Activated CD8-positive, alpha-beta T cell treated with anti-CD3 and anti-CD28 coated beads for 36 hours (primary cell): ENCODE results near the gene CDC5L. TPM values are rescaled to one million over a fixed set of nuclear protein-coding genes. Genes with fewer than 3 reads are reported as not detected.

Experiments
- ATAC-seq: fragments of 200-7000 bp; cut with Tn5 transposase; one replicate; pipeline ENCODE4 v1.10.0; 2021; ENCODE audit warnings: mild to moderate bottlenecking, moderate library complexity
- CTCF ChIA-PET: fragments of 350-600 bp; sonication (Branson Sonifier 250); formaldehyde crosslinking; loops from one replicate; lab custom pipeline; 2021; ENCODE audit warnings: antibody characterized with exemption; lab: Charles Lee
- POLR2A ChIA-PET: fragments of 350-600 bp; sonication (Branson Sonifier 250); formaldehyde crosslinking; loops from one replicate; lab custom pipeline; 2021; ENCODE audit warnings: antibody characterized with exemption; lab: Charles Lee
- DNase-seq: peaks from one replicate; pipeline ENCODE4 v3.0.0-alpha.2; 2020
- H3K27ac Mint-ChIP-seq: one replicate; pipeline ENCODE4 v1.8.0; 2021; ENCODE audit warnings: mild to moderate bottlenecking, mixed read lengths
- H3K27me3 Mint-ChIP-seq: one replicate; pipeline ENCODE4 v1.8.0; 2021; ENCODE audit warnings: mixed read lengths
- H3K36me3 Mint-ChIP-seq: one replicate; pipeline ENCODE4 v1.8.0; 2021; ENCODE audit warnings: low read depth, mixed read lengths
- H3K4me1 Mint-ChIP-seq: one replicate; pipeline ENCODE4 v1.8.0; 2021; ENCODE audit warnings: low read depth, mixed read lengths
- H3K4me3 Mint-ChIP-seq: one replicate; pipeline ENCODE4 v1.8.0; 2021; ENCODE audit warnings: mild to moderate bottlenecking, moderate library complexity, mixed read lengths
- H3K9me3 Mint-ChIP-seq: one replicate; pipeline ENCODE4 v1.8.0; 2021; ENCODE audit warnings: mixed read lengths
- intact Hi-C: fragments of 100-400 bp; cut with micrococcal nuclease; formaldehyde crosslinking; loops from one replicate; pipeline ENCODE4 v1.10.0; 2022
- total RNA-seq, 2 experiments: library from RNA; stranded (reverse); gene quantifications; one replicate each; pipeline ENCODE4 v1.2.3, GENCODE V29; 2021
- TF ChIP-seq, protein P1 (sequence below): fragments of 200-600 bp; IDR thresholded peaks from one replicate; pipeline ENCODE4 v1.8.0; 2022; ENCODE audit warnings: antibody characterized with exemption, mild to moderate bottlenecking

Gene CDC5L
- total RNA-seq, 2 experiments from 2014 or later: 20.4 to 21.4 TPM

GRCh38 chr6:44352259-44352658 lies 35.2 kb upstream of the CDC5L start:
- ATAC-seq: no peak
- TF ChIP-seq, protein P1, sequence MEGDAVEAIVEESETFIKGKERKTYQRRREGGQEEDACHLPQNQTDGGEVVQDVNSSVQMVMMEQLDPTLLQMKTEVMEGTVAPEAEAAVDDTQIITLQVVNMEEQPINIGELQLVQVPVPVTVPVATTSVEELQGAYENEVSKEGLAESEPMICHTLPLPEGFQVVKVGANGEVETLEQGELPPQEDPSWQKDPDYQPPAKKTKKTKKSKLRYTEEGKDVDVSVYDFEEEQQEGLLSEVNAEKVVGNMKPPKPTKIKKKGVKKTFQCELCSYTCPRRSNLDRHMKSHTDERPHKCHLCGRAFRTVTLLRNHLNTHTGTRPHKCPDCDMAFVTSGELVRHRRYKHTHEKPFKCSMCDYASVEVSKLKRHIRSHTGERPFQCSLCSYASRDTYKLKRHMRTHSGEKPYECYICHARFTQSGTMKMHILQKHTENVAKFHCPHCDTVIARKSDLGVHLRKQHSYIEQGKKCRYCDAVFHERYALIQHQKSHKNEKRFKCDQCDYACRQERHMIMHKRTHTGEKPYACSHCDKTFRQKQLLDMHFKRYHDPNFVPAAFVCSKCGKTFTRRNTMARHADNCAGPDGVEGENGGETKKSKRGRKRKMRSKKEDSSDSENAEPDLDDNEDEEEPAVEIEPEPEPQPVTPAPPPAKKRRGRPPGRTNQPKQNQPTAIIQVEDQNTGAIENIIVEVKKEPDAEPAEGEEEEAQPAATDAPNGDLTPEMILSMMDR: no peak
- Mint-ChIP-seq H3K36me3 (no peaks in the 10 kb centered on the region), H3K27ac (no peak overlapping the region), H3K4me1 (no peaks in the 10 kb centered on the region), H3K27me3 (no peaks in the 10 kb centered on the region), H3K9me3 (no peaks in the 10 kb centered on the region), H3K4me3 (no peak overlapping the region)
- intact Hi-C loops: no loop called here
- POLR2A ChIA-PET: no interaction called here
- CTCF ChIA-PET: interaction anchor here (0.7 to 1.3 kb wide), 3 partner anchors 38 to 83 kb away, joined by 3 read pairs; partner anchors contain the start of gene AARS2
- no peak for DNase-seq

DNA sequence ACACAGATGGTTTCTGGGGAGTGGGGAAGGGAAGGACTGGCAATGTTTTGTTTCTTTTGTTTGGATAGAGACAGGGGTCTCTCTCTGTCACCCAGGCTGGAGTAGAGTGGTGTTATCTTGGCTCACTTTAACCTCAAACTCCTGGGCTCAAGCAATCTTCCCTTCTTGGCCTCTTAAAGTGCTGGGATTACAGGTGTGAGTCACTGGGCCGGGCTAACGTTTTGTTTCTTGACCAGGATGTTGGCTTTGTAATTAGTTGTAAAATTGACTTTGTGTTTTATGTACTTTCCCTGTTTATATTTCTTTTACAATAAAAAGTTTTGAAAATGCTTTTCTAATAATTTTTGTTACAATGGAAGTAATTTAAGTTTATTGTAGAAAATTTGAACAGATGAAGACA lies 34.2 kb upstream of the CDC5L start:
- no peak for ATAC-seq
- Mint-ChIP-seq H3K9me3 (no peaks in the 10 kb centered on the region), H3K36me3 (no peaks in the 10 kb centered on the region), H3K27ac (no peak overlapping the region), H3K4me1 (no peaks in the 10 kb centered on the region), H3K4me3 (no peak overlapping the region), H3K27me3 (no peaks in the 10 kb centered on the region)
- TF ChIP-seq, protein P1: no peak
- no peak for DNase-seq
- intact Hi-C loops: no loop called here
- ChIA-PET POLR2A (no interaction called here), CTCF (no interaction called here)

DNA sequence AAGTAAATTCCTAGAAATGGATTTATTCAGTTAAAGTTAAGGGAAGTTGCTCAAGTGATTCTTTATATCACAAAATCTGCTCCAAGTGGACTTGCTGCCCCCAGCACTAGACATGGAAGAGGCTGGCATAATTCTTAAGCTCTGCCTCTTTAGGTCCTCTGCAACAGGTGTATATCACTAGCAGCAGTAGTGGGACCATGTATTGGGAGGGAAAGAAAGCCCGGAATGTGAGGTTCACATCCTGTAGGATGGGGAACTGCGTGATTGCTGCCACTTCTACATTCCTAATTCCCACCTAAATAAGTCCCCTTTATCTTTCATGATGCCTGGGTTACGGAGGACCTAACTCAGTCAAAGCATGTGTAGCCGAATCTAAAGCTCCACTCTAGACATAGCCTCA lies 31.9 kb upstream of the CDC5L start:
- TF ChIP-seq, protein P1: no peak
- DNase-seq (no peak), ATAC-seq (no peak)
- Mint-ChIP-seq H3K4me1 (no peaks in the 10 kb centered on the region), H3K9me3 (no peaks in the 10 kb centered on the region), H3K27me3 (peaks cover 3% of the 10 kb centered on the region), H3K4me3 (no peak overlapping the region), H3K36me3 (no peaks in the 10 kb centered on the region), H3K27ac (no peak overlapping the region)
- intact Hi-C loops: no loop called here
- ChIA-PET POLR2A (no interaction called here), CTCF (no interaction called here)

DNA sequence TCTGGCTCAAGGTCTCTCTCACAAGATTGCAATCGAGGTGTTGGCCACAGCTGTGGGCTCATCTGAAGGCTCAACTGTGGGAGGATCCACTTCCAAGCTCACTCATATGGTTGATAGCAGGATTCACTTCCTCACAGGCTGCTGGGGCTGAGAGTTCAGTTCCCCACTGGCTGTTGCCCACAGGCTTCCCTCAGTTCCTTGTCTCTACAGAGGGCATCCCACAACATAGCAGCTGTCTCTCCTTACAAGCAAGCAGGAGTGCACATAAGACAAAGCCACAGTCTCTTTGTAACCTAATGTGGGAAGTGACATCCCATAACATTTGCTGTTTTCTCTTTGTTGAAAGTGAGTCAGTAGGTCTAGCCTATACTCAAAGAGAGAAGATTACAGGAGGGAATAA lies 31.0 kb upstream of the CDC5L start:
- Mint-ChIP-seq H3K9me3 (no peaks in the 10 kb centered on the region), H3K27ac (no peak overlapping the region), H3K27me3 (peaks cover 3% of the 10 kb centered on the region), H3K36me3 (no peaks in the 10 kb centered on the region), H3K4me1 (no peaks in the 10 kb centered on the region), H3K4me3 (no peak overlapping the region)
- CTCF ChIA-PET: no interaction called here
- POLR2A ChIA-PET: no interaction called here
- TF ChIP-seq, protein P1: no peak
- DNase-seq (no peak), ATAC-seq (no peak)
- intact Hi-C loops: no loop called here

DNA sequence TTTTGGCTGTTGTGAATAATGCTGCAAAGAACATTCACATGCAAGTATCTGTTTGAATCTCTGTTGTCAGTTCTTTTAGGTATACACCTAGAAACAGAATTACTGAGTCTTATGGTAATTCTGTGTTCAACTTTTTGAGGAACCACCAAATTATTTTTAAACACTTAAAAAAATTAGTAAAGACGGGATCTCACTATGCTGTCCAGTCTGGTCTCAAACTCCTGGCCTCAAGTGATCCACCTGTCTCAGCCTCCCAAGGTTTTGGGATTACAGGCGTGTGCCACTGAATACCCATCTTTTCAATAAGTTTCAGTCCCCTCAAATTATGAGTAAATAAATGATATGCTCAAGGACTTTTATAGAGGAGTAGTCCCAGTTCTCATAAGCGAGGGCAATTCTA lies 27.5 kb upstream of the CDC5L start:
- H3K36me3 Mint-ChIP-seq: no peaks in the 10 kb centered on the region
- ChIA-PET POLR2A (no interaction called here), CTCF (no interaction called here)
- H3K4me1 Mint-ChIP-seq: no peaks in the 10 kb centered on the region
- no peak for ATAC-seq
- DNase-seq: no peak
- TF ChIP-seq, protein P1: no peak
- H3K27ac Mint-ChIP-seq: no peak overlapping the region
- H3K27me3 Mint-ChIP-seq: peaks cover 5% of the 10 kb centered on the region
- intact Hi-C loops: no loop called here
- H3K4me3 Mint-ChIP-seq: no peak overlapping the region
- no peaks in the 10 kb centered on the region for H3K9me3 Mint-ChIP-seq
